Naive thymus-derived CD4-positive, alpha-beta T cell (primary cell): ENCODE measurements around the gene DCHS1. TPM values are rescaled to one million over a fixed set of nuclear protein-coding genes. Genes with fewer than 3 reads are reported as not detected.
A peak's percentile ranks its signal among the peaks of the same experiment; 100 is the strongest.

Source experiments
- ATAC-seq: fragments of 150-1000 bp; cut with Tn5 transposase; 2 replicates; pipeline ENCODE4 v1.10.0; 2021; ENCODE audit warnings: mild to moderate bottlenecking, moderate library complexity
- CTCF ChIA-PET: fragments of 350-600 bp; sonication (Branson Sonifier 250); formaldehyde crosslinking; loops from one replicate; lab custom pipeline; 2021; ENCODE audit warnings: antibody characterized with exemption; lab: Charles Lee
- POLR2A ChIA-PET: fragments of 350-600 bp; sonication (Branson Sonifier 250); formaldehyde crosslinking; loops from one replicate; lab custom pipeline; 2021; ENCODE audit warnings: antibody characterized with exemption, inconsistent platforms; lab: Charles Lee
- DNase-seq, 9 donors: peaks; one replicate each; pipeline versions ENCODE4 v3.0.0 to v3.0.0-alpha.2; 2020 to 2022; ENCODE audit warnings: mixed read lengths in 1 of 9
- H3K27ac ChIP-seq: one replicate; pipeline ENCODE4 v1.7.0; 2013; ENCODE audit warnings: mild to moderate bottlenecking, low read depth, low read length, moderate library complexity
- H3K27me3 ChIP-seq, 2 donors: one replicate each; pipeline ENCODE4 v1.7.0; 2013; ENCODE audit warnings: low read length in 2 of 2, mild to moderate bottlenecking in 2 of 2, moderate library complexity in 2 of 2; ENCODE audit not compliant: control insufficient read depth in 2 of 2, insufficient read depth in 2 of 2
- H3K36me3 ChIP-seq, 3 experiments: 1 replicate in 2 of 3; 2 replicates in 1 of 3; pipeline ENCODE4 v1.7.0; 2013; ENCODE audit warnings: low read length in 3 of 3, mild to moderate bottlenecking in 3 of 3, moderate library complexity in 1 of 3; ENCODE audit not compliant: insufficient read depth in 3 of 3, control insufficient read depth in 2 of 3
- H3K4me1 ChIP-seq, 2 donors: one replicate each; pipeline ENCODE4 v1.7.0; 2013; ENCODE audit warnings: low read length in 2 of 2, mild to moderate bottlenecking in 2 of 2, moderate library complexity in 1 of 2; ENCODE audit not compliant: control insufficient read depth in 2 of 2, insufficient read depth in 2 of 2
- H3K4me3 ChIP-seq: 2 replicates; pipeline ENCODE4 v1.7.0; 2013; ENCODE audit warnings: mild to moderate bottlenecking, low read length
- H3K9me3 ChIP-seq, 3 experiments: 1 replicate in 2 of 3; 2 replicates in 1 of 3; pipeline ENCODE4 v1.7.0; 2013; ENCODE audit warnings: low read length in 3 of 3; ENCODE audit not compliant: control insufficient read depth in 2 of 3
- H3K27ac Mint-ChIP-seq, 9 donors: one replicate each; pipeline ENCODE4 v1.8.0; 2020 to 2022; ENCODE audit warnings: mixed read lengths in 9 of 9, mild to moderate bottlenecking in 8 of 9, moderate library complexity in 5 of 9, inconsistent platforms in 2 of 9
- H3K27me3 Mint-ChIP-seq, 5 donors: one replicate each; pipeline ENCODE4 v1.8.0; 2021 to 2022; ENCODE audit warnings: mixed read lengths in 5 of 5, mild to moderate bottlenecking in 1 of 5
- H3K36me3 Mint-ChIP-seq, 5 donors: one replicate each; pipeline ENCODE4 v1.8.0; 2020 to 2022; ENCODE audit warnings: mixed read lengths in 5 of 5, mild to moderate bottlenecking in 3 of 5, inconsistent platforms in 1 of 5
- H3K4me1 Mint-ChIP-seq, 7 donors: one replicate each; pipeline ENCODE4 v1.8.0; 2020 to 2022; ENCODE audit warnings: mixed read lengths in 7 of 7, mild to moderate bottlenecking in 3 of 7, inconsistent platforms in 1 of 7
- H3K4me3 Mint-ChIP-seq, 10 donors: one replicate each; pipeline ENCODE4 v1.8.0; 2020 to 2022; ENCODE audit warnings: mild to moderate bottlenecking in 10 of 10, mixed read lengths in 10 of 10, moderate library complexity in 6 of 10, inconsistent platforms in 2 of 10
- H3K9me3 Mint-ChIP-seq, 11 donors: one replicate each; pipeline ENCODE4 v1.8.0; 2020 to 2022; ENCODE audit warnings: mixed read lengths in 11 of 11, mild to moderate bottlenecking in 4 of 11, inconsistent platforms in 1 of 11, moderate library complexity in 1 of 11
- intact Hi-C, 2 donors: fragments of 100-400 bp; cut with micrococcal nuclease; formaldehyde crosslinking; loops; one replicate each; pipeline ENCODE4 v1.15.1; 2023
- polyA plus RNA-seq, 2 donors: library from polyadenylated mRNA; unstranded; fragments of 300-500 nt; fragmentation: Illumina TruSeq; gene quantifications; one replicate each; pipeline ENCODE4 v1.2.3, GENCODE V29; 2021
- total RNA-seq, 6 experiments: library from RNA in 5 of 6; stranded (reverse) in 5 of 6; gene quantifications; 1 replicate in 5 of 6; 2 replicates in 1 of 6; pipeline ENCODE4 v1.2.3 and lab custom pipeline; 2021 to 2026

The DCHS1 gene
- total and polyA plus RNA-seq, 7 experiments from 2014 or later, result 0.48 to 12.5 (median 9.7) TPM

DNA sequence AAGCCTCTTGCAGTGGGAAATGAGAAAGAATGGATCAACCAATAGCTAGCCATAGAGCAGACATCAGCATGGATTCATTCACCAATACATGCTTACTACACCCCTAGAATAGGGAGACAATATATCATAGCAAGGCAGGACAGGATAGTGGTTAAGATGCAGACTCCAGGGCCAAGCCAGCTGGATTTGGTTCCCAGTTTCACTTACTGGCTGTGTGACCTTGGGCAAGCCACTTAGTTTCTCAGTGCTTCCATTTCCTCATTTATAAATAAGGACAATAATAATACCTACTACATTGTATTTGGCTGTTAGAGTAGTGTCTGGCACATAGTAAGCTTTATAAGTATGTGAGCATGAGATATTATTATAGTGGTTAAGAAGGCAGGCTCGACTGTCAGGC, 7.1 kb downstream of the DCHS1 start:
- Histone ChIP-seq H3K27ac (peak overlapping the region; percentile 72), H3K4me3 (no peak overlapping the region), H3K9me3 (no peaks in the 10 kb centered on the region), H3K36me3 (no peaks in the 10 kb centered on the region), H3K4me1 (peaks cover 21 to 50% of the 10 kb centered on the region in 2 donors), H3K27me3 (no peaks in the 10 kb centered on the region)
- no peaks in the 10 kb centered on the region for H3K36me3 Mint-ChIP-seq
- intact Hi-C loops, result no loop called here
- no peak for ATAC-seq
- POLR2A ChIA-PET, result interaction anchor here (0.7 to 6.0 kb wide), 13 partner anchors 11 to 230 kb away, joined by 3 to 57 read pairs (median 4); partner anchors contain the start of genes APBB1, TAF10 and TPP1
- no peak overlapping the region for H3K27ac Mint-ChIP-seq
- H3K4me3 Mint-ChIP-seq, result no peak overlapping the region
- no peaks in the 10 kb centered on the region for H3K27me3 Mint-ChIP-seq
- no peak for DNase-seq
- no peaks in the 10 kb centered on the region for H3K4me1 Mint-ChIP-seq
- H3K9me3 Mint-ChIP-seq, result no peaks in the 10 kb centered on the region
- CTCF ChIA-PET, result interaction anchor here (0.9 to 2.6 kb wide), 6 partner anchors 10 to 107 kb away, joined by 3 to 16 read pairs (median 6); partner anchors contain the start of genes MRPL17 and TPP1

- no peaks in the 10 kb centered on the region for H3K9me3 Mint-ChIP-seq
- H3K4me3 Mint-ChIP-seq, result no peak overlapping the region
- Histone ChIP-seq H3K9me3 (no peaks in the 10 kb centered on the region), H3K4me1 (peaks cover 21 to 50% of the 10 kb centered on the region in 2 donors), H3K4me3 (no peak overlapping the region), H3K36me3 (no peaks in the 10 kb centered on the region), H3K27me3 (no peaks in the 10 kb centered on the region), H3K27ac (peak overlapping the region; percentile 72)
- H3K36me3 Mint-ChIP-seq, result no peaks in the 10 kb centered on the region
- ATAC-seq, result no peak
- ChIA-PET CTCF (interaction anchor here (1.2 to 2.6 kb wide), 3 partner anchors 20 to 108 kb away, joined by 4 to 16 read pairs (median 7); partner anchors contain the start of gene MRPL17), POLR2A (interaction anchor here (1.0 to 6.0 kb wide), 12 partner anchors 8 to 234 kb away, joined by 3 to 57 read pairs (median 4); partner anchors contain the start of genes DCHS1, MRPL17, TAF10 and TPP1)
- H3K27me3 Mint-ChIP-seq, result no peaks in the 10 kb centered on the region
- no peak overlapping the region for H3K27ac Mint-ChIP-seq
- no peak for DNase-seq
- intact Hi-C loops, result loop anchor here in 1 of 2 donors (1.0 to 2.0 kb wide), 6 partner anchors 7 to 36 kb away; partner anchors contain the start of genes DCHS1, MRPL17, TAF10 and TPP1
- no peaks in the 10 kb centered on the region for H3K4me1 Mint-ChIP-seq
These were observed 7.8 kb downstream of the DCHS1 start for GRCh38 chr11:6647836-6648235.

GRCh38 chr11:6646918-6647679, 8.5 kb downstream of the DCHS1 start:
- H3K4me3 Mint-ChIP-seq, result no peak overlapping the region
- Histone ChIP-seq H3K27ac (peak overlapping the region; percentile 72), H3K36me3 (no peaks in the 10 kb centered on the region), H3K4me1 (peaks cover 21 to 49% of the 10 kb centered on the region in 2 donors), H3K27me3 (no peaks in the 10 kb centered on the region), H3K4me3 (peak overlapping the region; percentile 35), H3K9me3 (no peaks in the 10 kb centered on the region)
- ChIA-PET POLR2A (interaction anchor here (0.5 to 6.0 kb wide), 19 partner anchors 9 to 233 kb away, joined by 3 to 57 read pairs (median 4); partner anchors contain the start of genes ARFIP2, DCHS1, MRPL17 and TAF10), CTCF (interaction anchor here (0.6 to 2.6 kb wide), 7 partner anchors 20 to 108 kb away, joined by 3 to 16 read pairs (median 4); partner anchors contain the start of genes MRPL17 and TPP1)
- intact Hi-C loops, result loop anchor here in 1 of 2 donors (1.0 to 2.0 kb wide), 6 partner anchors 8 to 36 kb away; partner anchors contain the start of genes DCHS1, MRPL17, TAF10 and TPP1
- no peaks in the 10 kb centered on the region for H3K9me3 Mint-ChIP-seq
- H3K27ac Mint-ChIP-seq, result no peak overlapping the region
- no peaks in the 10 kb centered on the region for H3K4me1 Mint-ChIP-seq
- no peaks in the 10 kb centered on the region for H3K27me3 Mint-ChIP-seq
- DNase-seq (peak in 6 of 9 donors; percentile 32 to 39 (median 35)), ATAC-seq (peak; percentile 73)
- H3K36me3 Mint-ChIP-seq, result no peaks in the 10 kb centered on the region

GRCh38 chr11:6646576-6646917, 9.1 kb downstream of the DCHS1 start:
- Histone ChIP-seq H3K27me3 (no peaks in the 10 kb centered on the region), H3K4me3 (peak overlapping the region; percentile 35), H3K9me3 (no peaks in the 10 kb centered on the region), H3K27ac (peak overlapping the region; percentile 72), H3K36me3 (no peaks in the 10 kb centered on the region), H3K4me1 (peaks cover 21 to 49% of the 10 kb centered on the region in 2 donors)
- Mint-ChIP-seq H3K4me3 (no peak overlapping the region), H3K27ac (no peak overlapping the region), H3K27me3 (no peaks in the 10 kb centered on the region), H3K9me3 (no peaks in the 10 kb centered on the region), H3K4me1 (no peaks in the 10 kb centered on the region), H3K36me3 (no peaks in the 10 kb centered on the region)
- intact Hi-C loops, result loop anchor here in 1 of 2 donors (2.0 kb wide), 1 partner anchor 28 kb away; the partner anchor contains the start of gene TPP1
- CTCF ChIA-PET, result interaction anchor here (0.6 to 2.4 kb wide), 7 partner anchors 25 to 197 kb away, joined by 3 to 7 read pairs (median 4); partner anchors contain the start of genes MRPL17 and TPP1
- POLR2A ChIA-PET, result interaction anchor here (0.5 to 6.0 kb wide), 15 partner anchors 9 to 233 kb away, joined by 3 to 57 read pairs (median 4); partner anchors contain the start of genes ARFIP2, DCHS1, TAF10 and TIMM10B
- ATAC-seq (peak; percentile 11), DNase-seq (peak in 1 of 9 donors; percentile 16)

GRCh38 chr11:6646071-6646470, 9.5 kb downstream of the DCHS1 start:
- no peaks in the 10 kb centered on the region for H3K27me3 ChIP-seq
- peaks cover 21 to 49% of the 10 kb centered on the region in 2 donors for H3K4me1 ChIP-seq
- peak overlapping the region in 2 of 9 donors; percentile 40 to 83 for H3K27ac Mint-ChIP-seq
- ChIA-PET CTCF (interaction anchor here (0.7 to 1.0 kb wide), 2 partner anchors 50 to 197 kb away, joined by 3 read pairs; no protein-coding TSS in a partner anchor), POLR2A (interaction anchor here (1.2 to 6.0 kb wide), 10 partner anchors 10 to 165 kb away, joined by 3 to 57 read pairs (median 4); partner anchors contain the start of genes ARFIP2, DCHS1, TAF10 and TIMM10B)
- no peaks in the 10 kb centered on the region for H3K9me3 ChIP-seq
- H3K36me3 ChIP-seq, result no peaks in the 10 kb centered on the region
- no peaks in the 10 kb centered on the region for H3K9me3 Mint-ChIP-seq
- H3K4me1 Mint-ChIP-seq, result no peaks in the 10 kb centered on the region
- intact Hi-C loops, result loop anchor here in 1 of 2 donors (2.0 kb wide), 1 partner anchor 27 kb away; the partner anchor contains the start of gene TPP1
- no peaks in the 10 kb centered on the region for H3K27me3 Mint-ChIP-seq
- peak overlapping the region; percentile 72 for H3K27ac ChIP-seq
- DNase-seq (no peak), ATAC-seq (no peak)
- H3K4me3 ChIP-seq, result peak overlapping the region; percentile 35
- H3K4me3 Mint-ChIP-seq, result peak overlapping the region in 3 of 10 donors; percentile 2 to 64 (median 54)
- no peaks in the 10 kb centered on the region for H3K36me3 Mint-ChIP-seq

DNA sequence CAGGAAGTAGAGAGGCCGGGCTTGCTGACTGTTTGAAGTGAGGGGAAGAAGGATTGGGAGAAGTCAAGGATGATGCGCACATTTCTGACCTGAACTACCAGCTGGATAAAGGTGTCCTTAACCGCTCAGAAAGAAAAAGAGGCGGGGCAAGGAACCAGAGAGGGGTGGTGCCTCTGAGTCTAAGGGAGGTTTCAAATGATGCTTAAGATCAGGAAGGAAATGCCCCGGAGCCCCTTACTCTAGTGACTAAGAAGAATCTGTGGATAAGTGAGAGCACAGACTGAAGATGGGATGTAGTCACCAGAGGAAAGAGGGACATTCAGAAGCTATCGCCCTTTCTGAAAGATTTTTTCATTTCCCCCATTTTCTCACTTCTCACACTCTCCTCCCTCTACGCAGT, 12.7 kb downstream of the DCHS1 start:
- no peak overlapping the region for H3K27ac ChIP-seq
- ChIA-PET CTCF (interaction anchor here (0.7 kb wide), 1 partner anchor 8 kb away, joined by 3 read pairs; no protein-coding TSS in a partner anchor), POLR2A (interaction anchor here (1.1 to 2.4 kb wide), 4 partner anchors 10 to 31 kb away, joined by 3 to 12 read pairs (median 7); partner anchors contain the start of gene TAF10)
- Mint-ChIP-seq H3K27ac (no peak overlapping the region), H3K36me3 (peaks cover 0 to 11% (median 5%) of the 10 kb centered on the region in 5 donors), H3K9me3 (no peaks in the 10 kb centered on the region), H3K4me1 (peaks cover 0 to 7% (median 5%) of the 10 kb centered on the region in 7 donors), H3K27me3 (no peaks in the 10 kb centered on the region), H3K4me3 (no peak overlapping the region)
- peaks cover 0 to 18% (median 0%) of the 10 kb centered on the region in 3 experiments for H3K36me3 ChIP-seq
- H3K27me3 ChIP-seq, result no peaks in the 10 kb centered on the region
- DNase-seq (no peak), ATAC-seq (no peak)
- H3K9me3 ChIP-seq, result no peaks in the 10 kb centered on the region
- H3K4me1 ChIP-seq, result peaks cover 21 to 43% of the 10 kb centered on the region in 2 donors
- H3K4me3 ChIP-seq, result no peak overlapping the region
- intact Hi-C loops, result no loop called here
